Trophoblast cell (in vitro differentiated cells and primary cell): ENCODE results near the gene AMBP.
A peak's percentile ranks its signal among the peaks of the same experiment; 100 is the strongest.

ENCODE experiments used
- DNase-seq, 2 donors: peaks; one replicate each; pipeline ENCODE4 v3.0.0-alpha.2; 2016
- H2AFZ ChIP-seq: 2 replicates; pipeline ENCODE4 v1.6.1; 2013; ENCODE audit warnings: low read length, moderate library complexity, mild to moderate bottlenecking; ENCODE audit not compliant: insufficient read depth, poor library complexity
- H2AK5ac ChIP-seq: 2 replicates; pipeline ENCODE4 v1.6.1; 2013; ENCODE audit warnings: mild to moderate bottlenecking, low read length
- H2BK120ac ChIP-seq: 2 replicates; pipeline ENCODE4 v1.6.1; 2013; ENCODE audit warnings: low read length, mild to moderate bottlenecking, moderate library complexity; ENCODE audit not compliant: insufficient read depth, poor library complexity
- H2BK12ac ChIP-seq: 2 replicates; pipeline ENCODE4 v1.6.1; 2013; ENCODE audit warnings: mild to moderate bottlenecking, low read length, moderate library complexity
- H2BK5ac ChIP-seq: 2 replicates; pipeline ENCODE4 v1.6.1; 2013; ENCODE audit warnings: low read length, low read depth, moderate library complexity, mild to moderate bottlenecking; ENCODE audit not compliant: poor library complexity
- H3K14ac ChIP-seq: 2 replicates; pipeline ENCODE4 v1.6.1; 2013; ENCODE audit warnings: mild to moderate bottlenecking, low read length
- H3K18ac ChIP-seq: 2 replicates; pipeline ENCODE4 v1.6.1; 2013; ENCODE audit warnings: mild to moderate bottlenecking, low read length
- H3K23ac ChIP-seq: 2 replicates; pipeline ENCODE4 v1.6.1; 2013; ENCODE audit warnings: low read length
- H3K27ac ChIP-seq: 2 replicates; pipeline ENCODE4 v1.5.1; 2013; ENCODE audit warnings: low read depth, mild to moderate bottlenecking, inconsistent platforms, low read length, moderate library complexity
- H3K27me3 ChIP-seq: 2 replicates; pipeline ENCODE4 v1.6.1; 2013; ENCODE audit warnings: inconsistent platforms, mild to moderate bottlenecking, low read length, moderate library complexity; ENCODE audit not compliant: insufficient read depth
- H3K36me3 ChIP-seq, 2 experiments: 1 replicate in 1 of 2; 2 replicates in 1 of 2; pipeline ENCODE4 v1.6.1; 2013; ENCODE audit warnings: low read length in 2 of 2, mild to moderate bottlenecking in 2 of 2, moderate library complexity in 1 of 2; ENCODE audit not compliant: insufficient read depth in 2 of 2, control insufficient read depth in 1 of 2
- H3K4ac ChIP-seq: 2 replicates; pipeline ENCODE4 v1.6.1; 2013; ENCODE audit warnings: low read depth, mild to moderate bottlenecking, low read length, moderate library complexity
- H3K4me1 ChIP-seq, 2 experiments: 1 replicate in 1 of 2; 2 replicates in 1 of 2; pipeline ENCODE4 v1.6.1; 2013; ENCODE audit warnings: low read length in 2 of 2, mild to moderate bottlenecking in 2 of 2, moderate library complexity in 1 of 2; ENCODE audit not compliant: insufficient read depth in 2 of 2, control insufficient read depth in 1 of 2
- H3K4me2 ChIP-seq: 2 replicates; pipeline ENCODE4 v1.6.1; 2013; ENCODE audit warnings: inconsistent platforms, mild to moderate bottlenecking, low read length, moderate library complexity
- H3K4me3 ChIP-seq: 2 replicates; pipeline ENCODE4 v1.5.1; 2013; ENCODE audit warnings: mild to moderate bottlenecking, low read depth, low read length, inconsistent platforms
- H3K79me1 ChIP-seq: one replicate; pipeline ENCODE4 v1.6.1; 2013; ENCODE audit warnings: low read length
- H3K79me2 ChIP-seq: 2 replicates; pipeline ENCODE4 v1.6.1; 2013; ENCODE audit warnings: low read length, mild to moderate bottlenecking; ENCODE audit not compliant: control insufficient read depth, insufficient read depth, poor library complexity
- H3K9ac ChIP-seq: 2 replicates; pipeline ENCODE4 v1.6.1; 2013; ENCODE audit warnings: mild to moderate bottlenecking, low read length
- H3K9me3 ChIP-seq: 2 replicates; pipeline ENCODE4 v1.6.1; 2013; ENCODE audit warnings: low read depth, mild to moderate bottlenecking, control low read depth, inconsistent platforms, low read length; ENCODE audit not compliant: insufficient read depth
- H4K12ac ChIP-seq: 2 replicates; pipeline ENCODE4 v1.6.1; 2013; ENCODE audit warnings: low read depth, mild to moderate bottlenecking, low read length, moderate library complexity
- H4K8ac ChIP-seq: 2 replicates; pipeline ENCODE4 v1.6.1; 2013; ENCODE audit warnings: low read depth, mild to moderate bottlenecking, low read length, moderate library complexity
- H4K91ac ChIP-seq: one replicate; pipeline ENCODE4 v1.6.1; 2013; ENCODE audit warnings: low read depth, mild to moderate bottlenecking, low read length, moderate library complexity
- WGBS: extraction: QIAGEN DNeasy Blood & Tissue Kit; methylation state at CpG from one replicate; pipeline ENCODE4 v1.1.7; 2013; ENCODE audit warnings: missing lambda C conversion rate; ENCODE audit not compliant: insufficient read length, insufficient coverage; ENCODE audit errors: extremely low coverage; 5-methylcytosine and 5-hydroxymethylcytosine counted together

AMBP gene

DNA sequence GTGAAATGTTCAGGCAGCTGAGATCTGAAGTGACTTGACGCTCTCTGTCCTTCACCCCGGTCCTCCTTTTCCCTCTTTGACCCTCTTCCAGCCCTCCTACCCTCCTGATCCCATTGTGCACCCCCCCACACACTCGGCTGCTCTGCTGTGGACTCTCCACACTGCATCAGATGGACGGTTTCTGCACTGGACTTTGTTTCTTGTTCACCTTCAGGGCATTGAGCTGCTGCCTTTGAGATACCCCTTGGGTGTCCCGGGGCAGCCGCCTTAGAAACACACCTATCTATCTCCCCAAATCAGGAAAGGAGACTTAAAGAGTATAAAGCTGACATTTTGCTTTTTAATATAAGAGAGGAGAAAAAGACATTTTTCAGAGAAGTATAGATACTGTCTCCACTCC, 27.5 kb downstream of the AMBP start:
- DNase-seq: no peak
- no CpG with 5 or more reads among the region's 6 CpGs for whole genome bisulfite sequencing
- H3K14ac ChIP-seq: no peak overlapping the region
- H3K27me3 ChIP-seq: no peaks in the 10 kb centered on the region
- H3K79me2 ChIP-seq: no peaks in the 10 kb centered on the region
- H3K36me3 ChIP-seq: peaks cover 19 to 35% of the 10 kb centered on the region in 2 experiments
- H2BK5ac ChIP-seq: no peak overlapping the region
- H3K4me1 ChIP-seq: no peaks in the 10 kb centered on the region
- no peak overlapping the region for H2AK5ac ChIP-seq
- H3K23ac ChIP-seq: no peak overlapping the region
- no peaks in the 10 kb centered on the region for H3K79me1 ChIP-seq
- no peak overlapping the region for H2BK120ac ChIP-seq
- no peak overlapping the region for H4K12ac ChIP-seq
- H3K4me3 ChIP-seq: no peak overlapping the region
- H3K9ac ChIP-seq: no peak overlapping the region
- H2AFZ ChIP-seq: no peak overlapping the region
- H3K18ac ChIP-seq: no peak overlapping the region
- H3K4ac ChIP-seq: no peak overlapping the region
- no peak overlapping the region for H4K91ac ChIP-seq
- no peaks in the 10 kb centered on the region for H3K9me3 ChIP-seq
- H3K4me2 ChIP-seq: no peak overlapping the region
- no peak overlapping the region for H3K27ac ChIP-seq
- no peak overlapping the region for H2BK12ac ChIP-seq
- no peak overlapping the region for H4K8ac ChIP-seq

- H3K27me3 ChIP-seq: no peaks in the 10 kb centered on the region
- H3K4ac ChIP-seq: no peak overlapping the region
- H3K4me2 ChIP-seq: no peak overlapping the region
- H3K18ac ChIP-seq: no peak overlapping the region
- DNase-seq: no peak
- no peak overlapping the region for H3K14ac ChIP-seq
- no peaks in the 10 kb centered on the region for H3K9me3 ChIP-seq
- no peak overlapping the region for H3K27ac ChIP-seq
- no peak overlapping the region for H2AK5ac ChIP-seq
- no peak overlapping the region for H3K9ac ChIP-seq
- no peak overlapping the region for H4K8ac ChIP-seq
- H2BK12ac ChIP-seq: no peak overlapping the region
- H2BK5ac ChIP-seq: no peak overlapping the region
- no peak overlapping the region for H4K12ac ChIP-seq
- no CpG with 5 or more reads among the region's 11 CpGs for WGBS
- H3K4me1 ChIP-seq: no peaks in the 10 kb centered on the region
- H3K4me3 ChIP-seq: no peak overlapping the region
- H4K91ac ChIP-seq: no peak overlapping the region
- no peak overlapping the region for H2AFZ ChIP-seq
- no peak overlapping the region for H2BK120ac ChIP-seq
- H3K23ac ChIP-seq: no peak overlapping the region
- peaks cover 19 to 35% of the 10 kb centered on the region in 2 experiments for H3K36me3 ChIP-seq
- H3K79me1 ChIP-seq: no peaks in the 10 kb centered on the region
- H3K79me2 ChIP-seq: no peaks in the 10 kb centered on the region
Measured at GRCh38 chr9:114050226-114050568, 27.9 kb downstream of the AMBP start.

DNA sequence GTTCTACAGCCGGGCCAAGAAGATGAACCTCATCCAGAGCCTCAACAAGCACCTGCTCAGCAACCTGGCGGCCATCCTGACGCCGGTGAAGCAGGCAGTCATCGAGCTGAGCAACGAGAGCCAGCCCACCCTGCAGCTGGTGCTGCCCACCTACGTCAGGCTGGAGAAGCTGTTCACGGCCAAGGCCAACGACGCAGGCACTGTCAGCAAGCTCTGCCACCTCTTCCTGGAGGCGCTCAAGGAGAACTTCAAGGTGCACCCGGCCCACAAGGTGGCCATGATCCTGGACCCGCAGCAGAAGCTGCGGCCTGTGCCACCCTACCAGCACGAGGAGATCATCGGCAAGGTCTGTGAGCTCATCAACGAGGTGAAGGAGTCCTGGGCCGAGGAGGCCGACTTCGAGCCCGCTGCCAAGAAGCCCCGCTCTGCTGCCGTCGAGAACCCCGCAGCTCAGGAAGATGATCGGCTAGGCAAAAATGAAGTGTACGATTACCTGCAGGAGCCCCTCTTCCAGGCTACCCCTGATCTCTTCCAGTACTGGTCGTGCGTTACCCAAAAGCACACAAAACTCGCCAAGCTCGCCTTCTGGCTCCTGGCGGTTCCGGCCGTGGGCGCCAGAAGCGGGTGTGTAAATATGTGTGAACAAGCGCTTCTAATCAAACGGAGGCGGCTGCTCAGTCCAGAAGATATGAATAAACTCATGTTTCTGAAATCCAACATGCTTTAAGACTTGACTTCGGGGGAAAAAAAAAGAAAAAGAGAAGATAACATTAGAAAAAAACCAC, 28.5 kb downstream of the AMBP start:
- Histone ChIP-seq H3K79me1 (no peaks in the 10 kb centered on the region), H3K4me2 (no peak overlapping the region), H3K4me3 (no peak overlapping the region), H2BK12ac (no peak overlapping the region), H3K4ac (no peak overlapping the region), H2AK5ac (no peak overlapping the region), H4K91ac (no peak overlapping the region), H3K14ac (no peak overlapping the region), H3K27me3 (no peaks in the 10 kb centered on the region), H3K4me1 (no peaks in the 10 kb centered on the region), H4K12ac (no peak overlapping the region), H3K36me3 (peaks cover 19 to 35% of the 10 kb centered on the region in 2 experiments), H3K18ac (no peak overlapping the region), H2BK120ac (no peak overlapping the region), H2AFZ (no peak overlapping the region), H3K9ac (no peak overlapping the region), H3K23ac (no peak overlapping the region), H3K79me2 (no peaks in the 10 kb centered on the region), H4K8ac (no peak overlapping the region), H3K27ac (no peak overlapping the region), H3K9me3 (no peaks in the 10 kb centered on the region), H2BK5ac (no peak overlapping the region)
- no CpG with 5 or more reads among the region's 40 CpGs for WGBS
- DNase-seq: no peak

GRCh38 chr9:114048533-114049415, 29.3 kb downstream of the AMBP start:
- H3K27ac ChIP-seq: no peak overlapping the region
- no CpG with 5 or more reads among the region's 44 CpGs for WGBS
- H3K79me1 ChIP-seq: no peaks in the 10 kb centered on the region
- no peak overlapping the region for H3K4ac ChIP-seq
- no peak overlapping the region for H2BK120ac ChIP-seq
- no peak overlapping the region for H2BK5ac ChIP-seq
- peak overlapping the region; percentile 27 for H3K4me3 ChIP-seq
- H3K79me2 ChIP-seq: no peaks in the 10 kb centered on the region
- no peak overlapping the region for H2AK5ac ChIP-seq
- no peak overlapping the region for H3K9ac ChIP-seq
- H3K14ac ChIP-seq: no peak overlapping the region
- H4K8ac ChIP-seq: no peak overlapping the region
- H2BK12ac ChIP-seq: no peak overlapping the region
- H3K18ac ChIP-seq: no peak overlapping the region
- no peaks in the 10 kb centered on the region for H3K4me1 ChIP-seq
- no peak overlapping the region for H4K12ac ChIP-seq
- H3K4me2 ChIP-seq: no peak overlapping the region
- no peak for DNase-seq
- H3K36me3 ChIP-seq: peaks cover 19 to 34% of the 10 kb centered on the region in 2 experiments
- no peak overlapping the region for H4K91ac ChIP-seq
- no peaks in the 10 kb centered on the region for H3K9me3 ChIP-seq
- no peak overlapping the region for H3K23ac ChIP-seq
- no peaks in the 10 kb centered on the region for H3K27me3 ChIP-seq
- H2AFZ ChIP-seq: no peak overlapping the region
